ENCODE measurements around the gene ZNF562.
"Not testable (repeated sequence)": the region's sequence is repeated elsewhere in the genome, so short reads cannot be mapped to it uniquely, and the experiment has no call there.

The ZNF562 gene

DNA sequence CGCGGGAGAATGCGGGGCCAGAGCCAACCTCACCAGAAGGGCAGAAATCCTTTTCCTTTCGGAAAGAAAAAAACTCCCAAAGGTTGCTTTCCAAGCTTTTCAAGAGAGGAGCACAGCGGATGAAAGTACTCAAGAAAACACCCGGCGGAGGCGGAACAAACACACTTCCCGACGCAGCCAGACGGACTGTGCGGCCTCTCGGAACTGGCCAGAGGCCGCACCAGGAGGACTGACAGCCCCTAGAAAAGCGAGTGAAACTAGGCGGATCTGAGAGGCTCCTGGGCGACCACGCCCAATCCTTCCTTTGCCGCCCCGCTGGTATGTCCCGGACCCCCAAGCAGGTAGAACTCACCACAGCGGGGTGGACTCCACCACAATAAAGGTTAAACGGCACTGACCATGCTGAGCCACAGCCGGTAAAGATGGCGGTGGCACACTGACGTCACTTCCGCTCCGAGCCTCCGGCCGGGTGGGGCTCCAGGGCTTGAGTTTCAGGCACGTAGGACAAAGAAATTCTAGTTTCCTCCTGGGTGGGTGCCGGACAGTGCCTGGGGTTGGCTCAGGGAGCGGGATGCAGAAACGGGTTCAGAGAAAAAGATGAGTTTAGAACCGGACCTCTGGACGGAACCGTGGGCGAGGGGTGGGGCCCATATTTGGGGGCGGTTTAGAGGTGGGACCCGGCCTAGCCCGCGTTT is at the start of gene ZNF562:
Gene ZNF562 (minus strand): TSS at position 438 of the 695 bp plus-strand sequence. CDS start 14,356 bp downstream, outside the sequence.
- CTCF ChIA-PET = no interaction called here
- H3K36me3 Mint-ChIP-seq = peaks cover 53% of the 10 kb centered on the region

DNA sequence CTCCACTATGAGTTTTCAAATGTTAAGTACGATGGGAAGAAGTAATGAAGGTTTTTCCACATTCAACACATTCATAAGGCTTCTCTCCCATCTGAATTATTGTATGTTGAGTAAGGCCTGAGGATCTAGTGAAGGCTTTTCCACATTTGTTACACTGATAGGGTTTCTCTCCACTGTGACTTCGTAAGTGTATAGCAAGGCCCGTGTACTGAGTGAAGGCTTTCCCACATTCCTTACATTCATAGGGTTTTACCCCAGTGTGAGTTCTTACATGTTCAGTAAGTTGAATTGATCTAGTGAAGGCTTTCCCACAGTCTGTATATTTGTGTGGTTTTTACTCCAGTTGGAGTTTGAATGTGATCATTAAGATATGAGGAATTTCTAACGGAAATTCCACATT is 49.3 kb upstream of the ZNF562 start:
- no peak for DNase-seq
- peaks cover 29% of the 10 kb centered on the region for H3K9me3 Mint-ChIP-seq
- no peaks in the 10 kb centered on the region for H3K27me3 Mint-ChIP-seq
- no peaks in the 10 kb centered on the region for H3K36me3 Mint-ChIP-seq
- peaks cover 4% of the 10 kb centered on the region for H3K4me1 Mint-ChIP-seq
- CTCF ChIA-PET = no interaction called here
- H3K4me3 Mint-ChIP-seq = no peak overlapping the region
- H3K27ac Mint-ChIP-seq = no peak overlapping the region

More for the DNA sequence above, at the start of gene ZNF562:
- H3K27me3 Mint-ChIP-seq = peaks cover 9% of the 10 kb centered on the region
- peak; percentile 85 for DNase-seq
- H3K27ac Mint-ChIP-seq = peak within 1 kb of the TSS; percentile 97
- peak within 1 kb of the TSS; percentile 90 for H3K4me3 Mint-ChIP-seq
- H3K4me1 Mint-ChIP-seq = peaks cover 23% of the 10 kb centered on the region
- H3K9me3 Mint-ChIP-seq = peaks cover 36% of the 10 kb centered on the region

DNA sequence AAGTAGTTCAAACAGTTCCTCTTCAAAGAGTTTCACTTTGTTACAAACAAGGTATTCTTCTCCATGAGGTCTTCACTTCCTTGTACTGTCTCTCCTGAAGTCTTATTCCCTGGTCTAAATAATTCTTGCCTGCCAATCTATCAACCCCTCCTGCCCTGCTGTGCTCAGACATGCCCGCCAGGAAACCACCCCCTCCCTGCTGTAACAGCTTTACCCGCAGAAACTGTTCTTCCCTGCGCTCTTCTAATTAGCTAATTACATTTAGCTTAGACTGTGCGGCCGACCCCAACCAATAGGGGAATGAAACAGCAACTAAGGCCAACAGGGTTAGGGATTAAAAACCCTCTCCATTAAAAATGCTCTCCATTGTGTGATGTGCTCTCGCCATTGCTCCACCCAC is 47.0 kb upstream of the ZNF562 start:
- Mint-ChIP-seq H3K4me3 (no peak overlapping the region), H3K27me3 (no peaks in the 10 kb centered on the region), H3K9me3 (peaks cover 32% of the 10 kb centered on the region), H3K36me3 (no peaks in the 10 kb centered on the region), H3K4me1 (peaks cover 4% of the 10 kb centered on the region), H3K27ac (no peak overlapping the region)
- DNase-seq = no peak
- CTCF ChIA-PET = no interaction called here

DNA sequence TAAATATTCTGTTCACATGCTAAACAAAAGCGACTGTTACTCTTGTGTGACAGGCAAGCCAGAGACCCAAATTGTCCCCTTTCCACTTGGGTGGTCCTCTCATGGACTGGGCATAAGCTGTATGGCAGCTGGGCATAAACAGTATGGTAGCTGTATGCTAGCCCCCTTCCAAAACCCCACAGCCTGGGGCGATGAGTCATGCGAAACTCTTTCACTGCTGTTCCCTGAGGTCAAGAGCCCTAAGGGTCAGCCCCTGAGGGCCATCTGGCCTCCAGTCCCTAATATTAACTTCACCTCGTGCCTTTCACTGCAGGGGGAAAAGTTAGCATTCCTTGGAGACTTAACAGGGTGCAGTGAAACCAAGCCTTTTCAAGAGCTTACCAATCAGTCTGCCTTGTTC is 45.6 kb upstream of the ZNF562 start:
- Mint-ChIP-seq H3K27ac (no peak overlapping the region), H3K4me1 (peaks cover 4% of the 10 kb centered on the region), H3K4me3 (no peak overlapping the region), H3K27me3 (no peaks in the 10 kb centered on the region), H3K36me3 (no peaks in the 10 kb centered on the region), H3K9me3 (peaks cover 34% of the 10 kb centered on the region)
- no peak for DNase-seq
- CTCF ChIA-PET = no interaction called here

DNA sequence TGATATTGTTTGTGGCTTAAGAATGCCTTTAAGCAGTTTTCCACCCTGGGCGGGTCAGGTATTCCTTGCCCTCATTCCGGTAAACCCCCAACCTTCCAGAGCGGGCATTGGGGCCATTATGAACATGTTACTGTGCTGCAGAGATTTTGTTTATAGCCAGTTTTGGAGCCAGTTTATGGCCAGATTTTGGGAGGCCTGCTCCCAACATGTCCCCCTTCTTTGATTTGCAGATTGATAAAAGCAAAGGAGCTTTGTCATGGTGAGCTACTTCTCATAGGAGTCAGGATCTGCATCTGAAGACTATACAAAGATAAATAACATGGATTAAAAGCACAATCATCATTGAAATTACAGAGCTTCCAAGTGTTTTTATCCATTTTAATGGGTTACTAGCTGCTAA is 36.9 kb upstream of the ZNF562 start:
- peaks cover 23% of the 10 kb centered on the region for H3K9me3 Mint-ChIP-seq

DNA sequence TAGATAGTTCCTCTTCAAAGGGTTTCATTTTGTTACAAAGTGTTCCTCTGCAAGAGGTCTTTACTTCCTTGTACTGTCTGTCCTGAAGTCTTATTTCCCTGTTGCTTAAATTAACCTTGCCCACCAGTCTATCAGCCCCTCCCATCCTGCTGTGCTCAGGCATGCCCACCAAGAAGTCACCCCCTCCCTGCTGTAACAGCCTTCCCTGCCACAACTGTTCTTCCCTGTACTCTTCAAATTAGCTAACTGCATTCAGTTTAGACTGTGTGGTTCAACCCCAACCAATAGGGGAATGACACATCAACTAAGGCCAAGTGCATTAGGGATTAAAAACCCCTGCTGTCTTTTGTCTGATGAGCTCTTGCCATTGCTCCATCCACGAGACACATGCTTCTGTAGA is 34.4 kb upstream of the ZNF562 start:
- CTCF ChIA-PET = no interaction called here
- H3K4me1 Mint-ChIP-seq = no peaks in the 10 kb centered on the region
- no peaks in the 10 kb centered on the region for H3K27me3 Mint-ChIP-seq
- H3K27ac Mint-ChIP-seq = no peak overlapping the region
- H3K9me3 Mint-ChIP-seq = peaks cover 22% of the 10 kb centered on the region
- no peaks in the 10 kb centered on the region for H3K36me3 Mint-ChIP-seq
- DNase-seq = no peak
- H3K4me3 Mint-ChIP-seq = no peak overlapping the region

More for the DNA sequence above, 36.9 kb upstream of the ZNF562 start:
- no peak for DNase-seq
- CTCF ChIA-PET = no interaction called here
- Mint-ChIP-seq H3K36me3 (no peaks in the 10 kb centered on the region), H3K27me3 (no peaks in the 10 kb centered on the region), H3K27ac (no peak overlapping the region), H3K4me3 (no peak overlapping the region), H3K4me1 (no peaks in the 10 kb centered on the region)

DNA sequence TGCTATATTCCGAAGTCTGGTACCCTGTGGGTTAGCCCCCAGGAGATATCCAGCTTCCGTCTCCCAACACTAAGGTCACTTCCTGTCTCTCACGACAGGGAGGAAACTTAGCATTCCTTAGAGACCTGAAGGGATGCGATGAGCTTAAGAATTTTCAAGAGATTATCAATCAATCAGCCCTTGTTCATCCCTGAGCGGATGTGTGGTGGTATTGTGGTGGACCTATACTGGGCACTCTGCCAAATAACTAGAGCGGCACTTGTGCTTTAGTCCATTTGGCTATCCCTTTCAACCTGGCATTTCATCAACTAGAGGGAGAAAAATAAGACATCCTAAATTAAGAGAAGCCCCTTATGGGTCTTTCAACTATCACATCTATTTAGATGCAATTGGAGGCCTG is 30.9 kb upstream of the ZNF562 start:
- no peaks in the 10 kb centered on the region for H3K36me3 Mint-ChIP-seq
- CTCF ChIA-PET = interaction anchor here (1.1 kb wide), 1 partner anchor 295 kb away, joined by 3 read pairs; no protein-coding TSS in a partner anchor
- H3K4me3 Mint-ChIP-seq = no peak overlapping the region
- H3K27ac Mint-ChIP-seq = no peak overlapping the region
- peaks cover 20% of the 10 kb centered on the region for H3K9me3 Mint-ChIP-seq
- peaks cover 6% of the 10 kb centered on the region for H3K4me1 Mint-ChIP-seq
- no peaks in the 10 kb centered on the region for H3K27me3 Mint-ChIP-seq
- no peak for DNase-seq

DNA sequence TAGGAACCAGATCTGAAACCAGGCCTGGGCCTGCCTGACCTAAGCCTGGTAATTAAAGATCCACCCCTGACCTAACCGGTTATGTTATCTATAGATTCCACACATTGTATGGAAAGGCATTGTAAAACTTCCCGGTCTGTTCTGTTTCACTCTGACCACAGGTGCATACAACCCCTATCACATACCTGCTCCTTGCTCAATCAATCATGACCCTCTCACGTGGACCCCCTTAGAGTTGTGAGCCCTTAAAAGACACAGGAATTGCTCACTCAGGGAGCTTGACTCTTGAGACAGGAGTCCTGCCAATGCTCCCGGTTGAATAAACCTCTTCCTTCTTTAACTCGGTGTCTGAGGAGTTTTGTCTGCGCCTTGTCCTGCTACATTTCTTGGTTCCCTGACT is 27.3 kb upstream of the ZNF562 start:
- no peak for DNase-seq
- Mint-ChIP-seq H3K27me3 (no peaks in the 10 kb centered on the region), H3K4me1 (peaks cover 6% of the 10 kb centered on the region), H3K9me3 (peaks cover 28% of the 10 kb centered on the region), H3K27ac (no peak overlapping the region), H3K4me3 (no peak overlapping the region), H3K36me3 (no peaks in the 10 kb centered on the region)
- CTCF ChIA-PET = no interaction called here

DNA sequence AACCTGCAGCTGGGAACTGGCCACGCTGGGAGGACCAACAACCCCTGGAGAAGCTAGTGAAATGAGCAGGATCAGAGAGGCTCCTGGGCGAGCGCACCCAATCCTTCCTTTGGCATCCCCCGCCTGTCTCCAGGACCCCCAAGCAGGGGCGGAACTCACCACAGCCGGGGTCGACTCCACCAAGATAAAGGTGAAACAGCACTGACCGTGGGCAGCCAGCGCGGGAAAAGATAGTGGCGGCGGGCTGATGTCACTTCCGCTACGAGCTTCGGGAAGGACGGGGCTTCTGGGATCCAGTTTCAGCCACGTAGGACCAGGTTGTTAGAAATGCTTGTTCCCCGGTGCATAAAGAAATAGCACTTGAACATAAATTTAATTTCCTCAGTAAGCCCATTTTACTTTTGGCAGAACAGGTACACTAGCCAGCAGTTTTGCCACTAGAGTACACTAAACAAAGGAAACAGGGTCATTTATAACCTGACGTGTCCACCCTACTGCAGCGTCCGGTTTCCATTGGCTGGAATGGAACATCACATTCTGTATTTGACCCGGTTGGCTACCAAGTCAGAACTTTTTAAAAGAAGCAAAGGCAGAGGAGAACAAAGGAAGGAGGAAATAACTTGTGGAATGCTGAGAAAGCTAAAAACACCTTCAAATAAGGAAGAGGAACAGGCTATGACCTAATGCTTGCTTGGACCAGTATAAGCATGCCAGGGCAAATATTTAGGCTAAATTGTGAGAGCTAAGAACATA is 25.5 kb upstream of the ZNF562 start:
- DNase-seq = no peak
- CTCF ChIA-PET = no interaction called here
- Mint-ChIP-seq H3K4me1 (peaks cover 6% of the 10 kb centered on the region), H3K4me3 (no peak overlapping the region), H3K27me3 (no peaks in the 10 kb centered on the region), H3K27ac (no peak overlapping the region), H3K36me3 (no peaks in the 10 kb centered on the region), H3K9me3 (peaks cover 29% of the 10 kb centered on the region)

DNA sequence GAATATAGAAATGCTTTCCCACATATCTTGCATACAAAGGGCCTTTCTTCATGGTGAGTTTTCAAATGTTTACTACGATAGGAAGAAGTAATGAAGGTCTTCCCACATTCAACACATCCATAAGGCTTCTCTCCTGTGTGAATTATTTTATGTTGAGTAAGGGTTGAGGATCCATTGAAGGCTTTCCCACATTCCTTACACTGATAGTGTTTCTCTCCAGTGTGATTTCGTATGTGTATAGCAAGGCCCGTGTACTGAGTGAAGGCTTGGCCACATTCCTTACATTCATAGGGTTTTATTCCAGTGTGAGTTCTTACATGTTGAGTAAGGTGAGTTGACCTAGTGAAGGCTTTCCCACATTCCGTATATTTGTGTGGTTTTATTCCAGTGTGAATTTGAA is 15.4 kb upstream of the ZNF562 start:
- H3K4me1 Mint-ChIP-seq, H3K4me3 Mint-ChIP-seq, DNase-seq, H3K27ac Mint-ChIP-seq, CTCF ChIA-PET, H3K27me3 Mint-ChIP-seq, H3K36me3 Mint-ChIP-seq: not testable (repeated sequence)
- H3K9me3 Mint-ChIP-seq = peaks cover 44% of the 10 kb centered on the region

DNA sequence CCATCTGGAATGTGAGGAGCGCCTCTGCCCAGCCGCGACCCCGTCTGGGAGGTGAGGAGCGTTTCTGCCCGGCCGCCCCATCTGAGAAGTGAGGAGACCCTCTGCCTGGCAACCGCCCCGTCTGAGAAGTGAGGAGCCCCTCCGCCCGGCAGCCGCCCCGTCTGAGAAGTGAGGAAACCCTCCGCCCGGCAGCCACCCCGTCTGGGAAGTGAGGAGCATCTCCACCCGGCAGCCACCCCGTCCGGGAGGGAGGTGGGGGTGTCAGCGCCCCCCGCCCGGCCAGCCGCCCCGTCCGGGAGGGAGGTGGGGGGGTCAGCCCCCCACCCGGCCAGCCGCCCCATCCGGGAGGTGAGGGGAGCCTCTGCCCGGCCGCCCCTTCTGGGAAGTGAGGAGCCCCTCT is 5.1 kb upstream of the ZNF562 start:
- H3K9me3 Mint-ChIP-seq = peaks cover 16% of the 10 kb centered on the region
- DNase-seq, H3K36me3 Mint-ChIP-seq, H3K4me3 Mint-ChIP-seq, H3K27ac Mint-ChIP-seq, H3K27me3 Mint-ChIP-seq, H3K4me1 Mint-ChIP-seq, CTCF ChIA-PET: not testable (repeated sequence)

DNA sequence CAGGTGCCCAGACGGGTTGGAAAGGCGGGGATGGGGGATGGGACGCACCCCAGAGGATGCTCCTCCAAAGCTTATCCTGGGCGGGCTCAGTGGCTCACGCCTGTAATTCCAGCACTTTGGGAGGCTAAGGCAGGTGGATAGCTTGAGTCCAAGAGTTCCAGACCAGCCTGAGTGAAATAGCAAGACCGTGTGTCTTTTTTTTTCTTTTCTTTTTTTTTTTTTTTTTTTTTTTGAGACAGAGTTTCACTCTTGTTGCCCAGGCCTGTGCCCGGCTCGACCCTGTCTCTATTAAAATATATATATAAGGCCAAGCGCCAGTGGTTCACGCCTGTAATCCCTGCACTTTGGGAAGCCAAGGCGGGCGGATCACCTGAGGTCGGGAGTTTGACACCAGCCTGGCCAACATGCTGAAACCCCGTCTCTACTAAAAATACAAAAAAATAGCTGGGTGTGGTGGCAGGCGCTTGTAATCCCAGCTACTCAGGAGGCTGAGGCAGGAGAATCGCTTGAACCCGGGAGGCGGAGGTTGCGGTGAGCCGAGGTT is 530 bp upstream of the ZNF562 start:
- Mint-ChIP-seq H3K4me1 (peaks cover 23% of the 10 kb centered on the region), H3K4me3 (peak overlapping the region; percentile 90), H3K9me3 (peaks cover 34% of the 10 kb centered on the region), H3K36me3 (peaks cover 47% of the 10 kb centered on the region), H3K27ac (peak overlapping the region; percentile 97)
- CTCF ChIA-PET, H3K27me3 Mint-ChIP-seq, DNase-seq: not testable (repeated sequence)

DNA sequence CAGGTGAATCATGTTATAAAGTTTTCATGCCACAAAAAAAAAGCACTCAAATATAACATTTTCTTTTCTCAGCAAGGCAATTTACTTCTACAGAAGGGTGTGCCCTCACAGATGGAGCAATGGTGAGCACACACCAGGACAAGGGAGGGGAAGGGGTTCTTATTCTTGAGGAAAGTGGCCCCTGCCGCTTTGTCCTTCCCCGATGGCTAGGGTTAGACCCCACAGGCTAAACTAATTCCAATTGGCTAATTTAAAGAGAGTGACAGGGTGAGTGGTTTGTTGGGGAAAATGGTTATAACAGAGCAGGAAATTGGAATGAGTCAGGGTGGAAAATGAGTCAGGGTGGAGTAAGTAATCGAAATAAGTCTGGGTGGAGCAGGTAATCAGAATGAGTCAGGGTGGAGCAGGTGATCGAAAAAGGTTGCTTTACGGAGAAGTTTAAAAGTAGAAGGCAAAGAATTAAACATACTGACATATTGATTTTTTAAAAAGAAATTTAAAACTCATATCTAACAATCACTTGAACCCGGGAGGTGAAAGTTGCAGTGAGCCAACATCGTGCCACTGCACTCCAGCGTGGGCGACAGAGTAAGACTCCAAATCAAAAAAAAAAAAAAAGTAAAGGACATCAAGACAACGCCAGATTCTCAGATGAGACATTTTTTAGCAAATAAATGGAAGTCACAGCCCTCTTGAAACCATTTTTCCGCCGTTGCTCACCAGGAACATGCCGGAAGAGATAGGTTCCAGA is 813 bp downstream of the ZNF562 start:
- peak overlapping the region; percentile 90 for H3K4me3 Mint-ChIP-seq
- peak overlapping the region; percentile 97 for H3K27ac Mint-ChIP-seq
- no peak for DNase-seq
- peaks cover 42% of the 10 kb centered on the region for H3K9me3 Mint-ChIP-seq
- peaks cover 59% of the 10 kb centered on the region for H3K36me3 Mint-ChIP-seq
- CTCF ChIA-PET = no interaction called here
- peaks cover 23% of the 10 kb centered on the region for H3K4me1 Mint-ChIP-seq
- H3K27me3 Mint-ChIP-seq = peaks cover 9% of the 10 kb centered on the region

DNA sequence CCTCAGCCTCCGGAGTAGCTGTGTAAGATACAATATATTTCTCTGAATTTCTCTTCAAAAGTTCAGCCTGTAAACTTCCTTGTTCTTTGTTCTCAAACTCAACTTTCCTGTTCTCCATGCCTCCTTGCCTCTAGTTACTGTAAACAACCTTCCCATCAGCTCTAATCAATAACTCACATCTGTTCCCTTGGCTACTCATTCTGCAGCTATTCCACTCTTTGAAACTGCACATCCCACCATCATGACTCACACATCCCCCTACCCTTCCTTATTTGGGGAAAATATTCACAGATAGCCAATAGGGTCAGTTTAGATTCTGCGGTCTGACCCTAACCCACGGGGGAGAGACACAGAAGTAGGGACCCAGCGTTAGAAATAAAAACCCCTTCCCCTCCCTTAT is 2.0 kb downstream of the ZNF562 start:
- peak overlapping the region; percentile 27 for H3K4me3 Mint-ChIP-seq

More for the DNA sequence above, 2.0 kb downstream of the ZNF562 start:
- CTCF ChIA-PET = no interaction called here
- H3K9me3 Mint-ChIP-seq = peaks cover 53% of the 10 kb centered on the region
- H3K27me3 Mint-ChIP-seq = peaks cover 9% of the 10 kb centered on the region
- H3K4me1 Mint-ChIP-seq = peaks cover 23% of the 10 kb centered on the region
- H3K36me3 Mint-ChIP-seq = peaks cover 69% of the 10 kb centered on the region
- DNase-seq = no peak
- peak overlapping the region; percentile 19 for H3K27ac Mint-ChIP-seq

Measured in activated naive CD4-positive, alpha-beta T cell treated with anti-CD3 and anti-CD28 coated beads, Interleukin-2, amount 10 ng/mL, durations not matched to agents 7 days and 5 days (primary cell).